GM23338 (cell line): ENCODE results near the gene CFDP1. TPM values are rescaled to one million over a fixed set of nuclear protein-coding genes. Genes with fewer than 3 reads are reported as not detected.

ENCODE experiments used
- ATAC-seq: fragments of 200-7000 bp; cut with Tn5 transposase; 3 replicates; pipeline ENCODE4 v1.9.1; 2020
- DNase-seq: peaks from one replicate; pipeline ENCODE4 v3.0.0-alpha.2; 2015; ENCODE audit warnings: low spot score
- H2AFZ ChIP-seq: fragments of 200-600 bp; sonication (generic); 2 replicates; pipeline ENCODE4 v1.8.0; 2016; ENCODE audit warnings: antibody characterized with exemption, mild to moderate bottlenecking, moderate library complexity
- H3F3A ChIP-seq: fragments of 200-600 bp; sonication (generic); replicated peaks from 2 replicates; pipeline ENCODE4 v1.8.0; 2017; ENCODE audit warnings: antibody characterized with exemption, mixed run types, low read depth
- H3K27ac ChIP-seq: fragments of 200-600 bp; sonication (generic); 2 replicates; pipeline ENCODE4 v1.6.1; 2016; ENCODE audit warnings: low read depth
- H3K27me3 ChIP-seq: fragments of 200-600 bp; sonication (generic); 2 replicates; pipeline ENCODE4 v1.8.0; 2016; ENCODE audit warnings: mild to moderate bottlenecking, mixed run types, moderate library complexity; ENCODE audit not compliant: insufficient read depth
- H3K36me3 ChIP-seq: fragments of 200-600 bp; sonication (generic); 2 replicates; pipeline ENCODE4 v1.8.0; 2016; ENCODE audit warnings: mild to moderate bottlenecking; ENCODE audit not compliant: insufficient read depth
- H3K4me1 ChIP-seq: fragments of 200-600 bp; sonication (generic); 2 replicates; pipeline ENCODE4 v1.8.0; 2016; ENCODE audit warnings: mild to moderate bottlenecking, moderate library complexity; ENCODE audit not compliant: insufficient read depth
- H3K4me2 ChIP-seq: fragments of 200-600 bp; sonication (generic); 2 replicates; pipeline ENCODE4 v1.7.1; 2017; ENCODE audit warnings: mixed run types
- H3K4me3 ChIP-seq: fragments of 200-600 bp; sonication (generic); 2 replicates; pipeline ENCODE4 v1.6.1; 2016; ENCODE audit warnings: mixed run types
- H3K79me2 ChIP-seq: fragments of 200-600 bp; sonication (generic); replicated peaks from 2 replicates; pipeline ENCODE4 v1.8.0; 2017; ENCODE audit warnings: mild to moderate bottlenecking; ENCODE audit not compliant: insufficient read depth
- H3K9me2 ChIP-seq: fragments of 200-600 bp; sonication (generic); 2 replicates; pipeline ENCODE4 v1.8.0; 2017; ENCODE audit not compliant: insufficient read depth
- H4K20me1 ChIP-seq: fragments of 200-600 bp; sonication (generic); replicated peaks from 2 replicates; pipeline ENCODE4 v1.8.0; 2017; ENCODE audit warnings: mild to moderate bottlenecking; ENCODE audit not compliant: insufficient read depth
- H3K27ac Mint-ChIP-seq: 2 replicates; pipeline ENCODE4 v1.8.0; 2020; ENCODE audit warnings: inconsistent platforms, mild to moderate bottlenecking, moderate library complexity, mixed read lengths
- H3K27me3 Mint-ChIP-seq: 3 replicates; pipeline ENCODE4 v1.8.0; 2022; ENCODE audit warnings: low read depth, mild to moderate bottlenecking, moderate library complexity, mixed read lengths, inconsistent platforms; ENCODE audit not compliant: insufficient read depth, poor library complexity
- H3K36me3 Mint-ChIP-seq: 3 replicates; pipeline ENCODE4 v1.8.0; 2021; ENCODE audit warnings: low read depth, mild to moderate bottlenecking, inconsistent platforms, moderate library complexity, mixed read lengths
- H3K4me1 Mint-ChIP-seq: 3 replicates; pipeline ENCODE4 v1.8.0; 2020; ENCODE audit warnings: mild to moderate bottlenecking, inconsistent platforms, mixed read lengths
- H3K4me3 Mint-ChIP-seq: 3 replicates; pipeline ENCODE4 v1.8.0; 2021; ENCODE audit warnings: moderate library complexity, mild to moderate bottlenecking, inconsistent platforms, mixed read lengths
- H3K9me3 Mint-ChIP-seq: 3 replicates; pipeline ENCODE4 v1.8.0; 2020; ENCODE audit warnings: moderate library complexity, mild to moderate bottlenecking, inconsistent platforms, mixed read lengths
- CREB1 ChIP-seq: fragments of 250-450 bp; sonication (Bioruptor Pico); IDR thresholded peaks from 2 replicates; pipeline ENCODE4 v1.5.0; 2020; ENCODE audit warnings: low read depth, mild to moderate bottlenecking, moderate library complexity
- CTCF ChIP-seq, 2 experiments: fragments of 200-600 bp in 1 of 2; sonication (generic) in 1 of 2; conservative IDR thresholded peaks; 2 replicates each; pipeline versions ENCODE4 v1.5.1 to v1.6.1; 2016 to 2017; ENCODE audit warnings: antibody characterized with exemption in 2 of 2, low read depth in 2 of 2, mild to moderate bottlenecking in 2 of 2, moderate library complexity in 1 of 2
- ETS1 ChIP-seq: IDR thresholded peaks from 2 replicates; pipeline ENCODE4 v1.6.1; 2016; ENCODE audit warnings: antibody characterized with exemption
- EZH2 ChIP-seq: fragments of 200-600 bp; sonication (generic); IDR thresholded peaks from one replicate; pipeline ENCODE4 v1.8.0; 2017; ENCODE audit warnings: antibody characterized with exemption, mild to moderate bottlenecking, low read depth; ENCODE audit not compliant: unreplicated experiment
- POLR2AphosphoS5 ChIP-seq: IDR thresholded peaks from 2 replicates; pipeline ENCODE4 v1.6.1; 2016; ENCODE audit warnings: antibody characterized with exemption, low read depth
- REST ChIP-seq: IDR thresholded peaks from one replicate; pipeline ENCODE4 v1.6.1; 2018; ENCODE audit warnings: antibody characterized with exemption; ENCODE audit not compliant: unreplicated experiment
- STAT1 ChIP-seq: IDR thresholded peaks from one replicate; pipeline ENCODE4 v1.6.1; 2016; ENCODE audit warnings: antibody characterized with exemption; ENCODE audit not compliant: unreplicated experiment
- ZNF114 ChIP-seq: fragments of 250-450 bp; sonication (Bioruptor Pico); IDR thresholded peaks from 2 replicates; pipeline ENCODE4 v1.5.0; 2020; ENCODE audit warnings: mild to moderate bottlenecking, moderate library complexity
- polyA plus RNA-seq: library from polyadenylated mRNA; unstranded; fragments of >200 nt; fragmentation: Nextera tagmentation; extraction: Ambion mirVana; gene quantifications from 2 replicates; pipeline ENCODE4 v1.2.1, GENCODE V29; 2016
- total RNA-seq: library from RNA; depleted of rRNA; stranded (reverse); fragments of >200 nt; shearing (Covaris generic); gene quantifications from 2 replicates; pipeline ENCODE4 v1.2.3, GENCODE V29; 2014

The CFDP1 gene
- total and polyA plus RNA-seq, 2 experiments from 2014 or later = 89.9 to 224 TPM

- TF ChIP-seq CTCF (conservative IDR thresholded peaks at IDR 0.05; ENCODE audit: low read depth in 2 of 2) = no peak
- no peak for TF ChIP-seq CREB1 (CRISPR knock-in tag)
These were observed 25.1 kb upstream of the CFDP1 start (continued) for GRCh38 chr16:75458439-75458838.

GRCh38 chr16:75458029-75458428, 24.7 kb upstream of the CFDP1 start:
- Histone ChIP-seq H3K4me3 (no peak overlapping the region), H3K4me2 (no peak overlapping the region), H3K79me2 (peaks cover 100% of the 10 kb centered on the region), H3F3A (no peaks in the 10 kb centered on the region), H3K27ac (no peak overlapping the region), H3K36me3 (no peaks in the 10 kb centered on the region), H2AFZ (no peak overlapping the region), H4K20me1 (peaks cover 84% of the 10 kb centered on the region), H3K9me2 (no peaks in the 10 kb centered on the region), H3K4me1 (peaks cover 31% of the 10 kb centered on the region), H3K27me3 (no peaks in the 10 kb centered on the region)
- Mint-ChIP-seq H3K27me3 (peaks cover 7% of the 10 kb centered on the region), H3K27ac (no peak overlapping the region), H3K4me1 (peaks cover 59% of the 10 kb centered on the region), H3K36me3 (peaks cover 7% of the 10 kb centered on the region; the same call in 2 of the 3 replicates), H3K4me3 (no peak overlapping the region), H3K9me3 (no peaks in the 10 kb centered on the region)
- no peak for TF ChIP-seq POLR2AphosphoS5
- TF ChIP-seq CREB1 (CRISPR knock-in tag) = no peak
- no peak for DNase-seq
- no peak for ATAC-seq

- Histone ChIP-seq H3K79me2 (peaks cover 100% of the 10 kb centered on the region), H4K20me1 (peaks cover 79% of the 10 kb centered on the region), H3F3A (no peaks in the 10 kb centered on the region), H3K4me2 (0 out of 2 replicates have a peak overlapping the region, but pooled peaks have one; percentile 32), H3K4me3 (no peak overlapping the region), H3K36me3 (no peaks in the 10 kb centered on the region), H3K9me2 (no peaks in the 10 kb centered on the region), H3K27ac (no peak overlapping the region), H3K27me3 (no peaks in the 10 kb centered on the region), H2AFZ (no peak overlapping the region), H3K4me1 (peaks cover 26% of the 10 kb centered on the region)
- Mint-ChIP-seq H3K27me3 (peaks cover 7% of the 10 kb centered on the region), H3K27ac (no peak overlapping the region), H3K4me1 (peaks cover 56% of the 10 kb centered on the region), H3K4me3 (no peak overlapping the region), H3K36me3 (peaks cover 7% of the 10 kb centered on the region; the same call in 2 of the 3 replicates), H3K9me3 (no peaks in the 10 kb centered on the region)
- TF ChIP-seq ZNF114 (CRISPR knock-in tag) (no peak), STAT1 (no peak), REST (no peak), ETS1 (no peak), POLR2AphosphoS5 (no peak), EZH2 (no peak)
- no peak for DNase-seq
- no peak for ATAC-seq
These were observed 24.2 kb upstream of the CFDP1 start for GRCh38 chr16:75457485-75458021.
